IPS-NIHi7 (cell line): Measurements from ENCODE around the gene CNGB1.
"Not testable (repeated sequence)": the region's sequence is repeated elsewhere in the genome, so short reads cannot be mapped to it uniquely, and the experiment has no call there.

Experiments
- DNase-seq: peaks from one replicate; pipeline ENCODE4 v3.0.0; 2012; ENCODE audit warnings: mixed read lengths; ENCODE audit errors: extremely low spot score

The CNGB1 gene

DNA sequence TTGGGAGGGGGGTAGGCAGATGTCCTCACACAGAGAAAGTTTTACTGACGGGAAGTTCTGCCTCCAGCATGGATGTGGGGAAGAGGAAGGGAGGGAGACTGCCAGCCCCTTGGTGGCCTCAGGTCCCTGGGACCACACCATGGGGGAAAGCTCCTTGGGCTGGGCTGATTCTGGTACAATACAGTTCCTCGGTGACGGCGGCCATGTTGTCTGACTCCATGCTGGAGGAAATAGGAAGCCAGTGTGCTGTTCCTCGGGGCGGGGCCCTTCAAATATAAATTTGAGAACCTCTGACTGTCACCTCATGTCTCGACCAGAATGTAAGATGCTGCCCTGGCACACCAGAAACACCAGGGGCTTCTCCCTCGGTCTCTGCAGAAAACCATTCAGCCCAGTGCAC, 66.8 kb downstream of the CNGB1 start:
- DNase-seq = no peak

DNA sequence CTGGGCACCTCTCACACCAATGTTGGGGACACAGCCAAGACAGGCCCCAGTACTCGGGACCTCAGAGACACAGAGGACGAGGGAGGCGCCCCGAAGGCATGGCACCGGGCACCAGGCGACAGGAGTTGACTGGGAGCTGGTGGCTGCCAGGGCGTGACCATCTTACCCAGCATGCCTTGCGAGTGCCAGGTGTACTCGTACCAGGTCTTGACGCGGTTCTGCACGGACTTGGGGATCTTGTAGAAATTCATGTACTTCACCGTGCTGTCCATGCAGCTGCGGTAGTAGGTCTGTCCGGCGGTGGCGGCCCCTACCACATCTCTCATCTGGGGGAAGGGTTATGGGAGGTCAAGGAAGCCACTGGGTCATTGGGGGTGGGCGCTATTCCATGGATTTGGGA, 67.3 kb downstream of the CNGB1 start:
- no peak for DNase-seq

DNA sequence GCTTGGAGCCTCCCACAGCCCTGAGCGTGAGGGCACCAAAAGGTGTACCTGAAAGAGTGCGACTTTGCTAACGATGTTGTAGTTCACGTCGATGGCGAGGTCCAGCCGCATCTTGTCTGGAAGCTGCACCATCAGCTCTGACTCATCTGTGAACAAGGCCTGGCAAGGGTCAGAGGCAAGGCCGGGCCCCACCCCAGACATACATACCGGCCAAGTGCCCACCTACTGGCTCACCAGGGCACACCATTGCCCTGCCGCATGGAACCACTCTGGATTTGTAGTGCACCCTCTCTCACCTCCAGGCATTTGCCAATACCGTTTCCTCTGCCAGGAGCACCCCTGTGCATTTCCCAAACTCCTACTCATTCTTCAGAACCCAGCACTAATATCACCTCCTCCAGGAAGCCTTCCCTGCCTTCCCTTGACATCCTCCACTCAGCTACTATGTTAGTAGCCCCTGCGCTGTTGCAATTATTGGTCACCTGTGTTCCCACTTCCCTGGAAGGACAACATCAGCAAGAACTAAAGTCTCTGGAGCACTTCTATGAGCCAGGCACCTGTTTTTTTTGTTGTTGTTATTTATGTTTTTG, 69.4 kb downstream of the CNGB1 start:
- no peak for DNase-seq

DNA sequence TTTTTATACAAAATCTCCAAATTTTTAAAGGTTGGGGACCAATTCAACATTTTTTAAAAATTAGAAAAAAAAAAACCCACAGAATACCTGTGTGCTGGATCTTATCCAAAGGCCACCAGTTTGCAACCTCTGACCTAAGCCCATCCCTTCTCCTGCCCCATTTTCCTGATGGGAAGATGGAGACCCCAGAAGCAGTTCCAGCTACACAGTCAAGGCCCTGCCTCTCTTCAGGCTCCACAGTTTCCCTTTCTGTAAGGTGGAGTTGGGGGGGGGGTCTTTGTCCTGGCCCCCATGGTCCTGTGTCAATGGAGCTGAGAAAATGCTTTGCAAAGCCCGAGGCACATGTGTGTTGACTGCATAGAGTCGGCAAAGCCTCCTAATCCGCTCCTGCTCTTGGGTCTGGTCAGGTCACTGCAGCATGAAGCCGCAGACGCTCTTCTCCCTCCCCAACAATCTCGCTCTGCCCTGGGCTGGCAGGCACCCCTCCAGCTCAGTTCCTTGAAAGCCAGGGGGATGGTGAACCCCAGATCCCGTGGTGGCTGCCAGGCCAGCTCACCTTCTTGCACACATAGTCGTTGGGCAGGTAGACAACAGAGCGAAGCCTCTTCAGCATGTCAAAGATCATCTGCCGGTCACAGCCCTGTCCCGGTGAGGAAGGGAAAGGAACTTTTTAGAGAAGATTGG, 70.0 kb downstream of the CNGB1 start:
- DNase-seq = no peak

DNA sequence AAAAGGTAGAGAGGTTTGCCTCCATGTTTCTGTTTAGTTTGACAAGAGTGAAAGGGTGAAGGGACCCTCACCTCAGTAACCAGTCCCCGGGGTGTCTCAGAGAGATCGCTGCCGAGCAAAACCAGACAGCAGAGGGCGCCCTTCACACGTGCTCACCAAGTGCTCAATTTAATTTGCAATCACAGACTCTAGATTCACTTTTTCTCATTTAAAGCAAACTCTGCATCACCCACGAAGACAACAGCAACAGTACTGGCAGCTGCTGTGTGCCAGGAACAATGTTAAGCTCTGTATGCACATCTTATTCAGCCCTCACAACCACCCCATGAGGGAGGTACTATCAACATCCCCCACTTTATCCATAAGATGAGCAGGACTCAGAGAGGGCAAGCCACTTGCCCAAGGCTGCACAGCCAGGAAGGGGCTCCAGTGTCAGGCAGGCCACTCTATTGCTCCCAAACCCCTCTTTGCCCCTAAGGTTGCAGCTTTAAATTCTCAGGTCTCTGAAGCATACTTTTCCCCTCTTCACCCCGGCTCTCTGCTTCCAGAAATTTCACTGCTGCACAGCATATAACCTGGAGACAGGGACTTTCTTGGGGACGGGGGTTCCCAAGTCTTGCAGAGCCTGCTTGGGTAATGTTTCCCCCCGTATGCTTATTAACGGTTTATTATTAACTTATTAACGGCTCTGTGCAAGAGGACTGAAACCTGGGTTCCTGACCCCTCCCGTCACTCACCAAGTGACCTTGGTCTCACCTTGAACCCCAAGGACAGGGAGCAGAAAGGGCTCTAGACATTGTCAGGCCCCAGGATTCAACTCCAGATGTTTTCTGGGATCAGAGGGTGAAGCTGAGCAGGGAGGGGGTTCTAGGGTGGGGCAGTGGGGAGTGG, 70.9 kb downstream of the CNGB1 start:
- DNase-seq = peak; percentile 79

DNA sequence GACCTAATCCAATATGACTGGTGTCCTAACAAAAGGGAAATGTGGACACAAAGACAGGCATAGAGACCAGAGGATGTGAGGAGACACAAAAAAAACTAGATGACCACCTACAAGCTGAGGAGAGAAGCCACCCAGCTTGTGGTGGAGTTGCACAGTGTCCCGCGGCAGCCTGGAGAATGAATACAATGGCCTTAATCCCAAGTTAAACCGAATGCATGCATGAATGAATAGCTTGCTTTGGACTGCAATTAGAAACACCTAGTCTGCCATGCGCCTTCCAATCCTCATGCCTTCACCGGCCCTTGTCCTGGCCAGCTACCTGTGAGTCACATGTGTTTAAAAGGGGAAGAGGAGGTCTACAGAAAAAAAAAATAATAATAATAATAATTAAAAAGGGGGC, 72.0 kb downstream of the CNGB1 start:
- no peak for DNase-seq

DNA sequence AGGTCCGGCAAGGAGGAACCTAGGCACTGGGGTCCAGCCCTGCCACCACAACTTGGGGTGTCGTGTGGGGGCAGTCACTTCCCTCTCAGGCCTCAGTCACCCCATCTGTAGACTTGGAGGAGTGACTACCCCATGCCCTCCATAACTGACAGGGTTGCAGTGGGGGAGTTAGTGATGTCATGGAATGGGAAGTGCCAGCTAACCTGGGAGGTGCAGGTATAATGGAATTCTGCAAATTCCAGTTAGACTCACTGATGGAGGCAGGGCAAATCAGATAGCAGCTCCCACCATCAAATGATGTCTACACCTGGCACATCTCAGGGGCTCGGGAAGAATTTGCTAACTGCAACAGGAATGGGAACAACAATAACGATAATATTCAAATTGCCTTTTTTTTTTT, 72.9 kb downstream of the CNGB1 start:
- no peak for DNase-seq

DNA sequence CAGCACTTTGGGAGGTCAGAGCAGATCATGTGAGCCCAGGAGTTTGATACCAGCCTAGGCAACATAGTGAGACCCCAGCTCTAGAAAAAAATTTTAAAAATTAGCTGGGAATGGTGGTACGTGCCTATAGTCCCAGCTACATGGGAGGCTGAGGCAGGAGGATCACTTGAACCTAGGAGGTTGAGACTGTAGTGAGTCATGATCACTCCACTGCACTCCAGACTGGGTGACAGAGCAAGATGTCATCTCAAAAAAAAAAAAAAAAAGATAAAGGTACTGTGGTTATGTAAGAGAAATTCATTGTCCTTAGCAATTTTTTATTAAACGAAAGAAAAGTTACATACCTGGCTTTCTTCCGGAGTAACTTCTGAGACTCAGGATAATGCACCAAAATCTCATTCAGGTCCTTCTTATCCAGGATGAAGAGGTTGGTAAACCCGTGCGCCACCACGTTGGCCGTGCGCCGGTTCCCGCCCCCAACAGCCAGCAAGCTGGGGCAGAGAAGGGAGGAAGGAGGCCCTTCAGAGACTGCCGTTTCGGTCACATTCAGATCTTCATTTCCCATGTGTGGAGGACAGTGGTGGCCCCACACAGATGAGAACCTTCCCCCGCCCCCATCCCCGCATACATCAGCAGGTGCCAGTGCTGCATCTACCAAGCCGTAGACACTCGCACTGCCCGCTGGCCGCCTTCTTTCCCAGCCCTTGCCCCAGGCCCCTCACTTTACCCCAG, 73.7 kb downstream of the CNGB1 start:
- no peak for DNase-seq

DNA sequence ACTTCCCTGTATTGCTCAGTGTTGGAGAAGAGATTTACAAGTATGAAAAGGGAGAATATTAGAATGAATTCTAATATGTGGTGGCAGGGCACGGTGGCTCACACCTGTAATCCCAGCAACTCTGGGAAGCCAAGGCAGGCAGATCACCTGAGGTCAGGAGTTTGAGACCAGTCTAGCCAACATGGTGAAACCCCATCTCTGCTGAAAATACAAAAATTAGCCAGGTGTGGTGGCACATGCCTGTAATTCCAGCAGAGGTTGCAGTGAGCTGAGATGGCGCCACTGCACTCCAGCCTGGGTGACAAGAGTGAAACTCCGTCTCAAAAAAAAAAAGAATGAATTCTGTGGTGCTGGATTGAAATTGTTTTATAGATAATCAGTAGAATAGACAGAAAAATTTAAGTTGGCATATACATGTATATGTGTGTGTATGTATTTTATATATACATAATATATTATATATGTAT, 75.8 kb downstream of the CNGB1 start:
- not testable (repeated sequence) for DNase-seq

DNA sequence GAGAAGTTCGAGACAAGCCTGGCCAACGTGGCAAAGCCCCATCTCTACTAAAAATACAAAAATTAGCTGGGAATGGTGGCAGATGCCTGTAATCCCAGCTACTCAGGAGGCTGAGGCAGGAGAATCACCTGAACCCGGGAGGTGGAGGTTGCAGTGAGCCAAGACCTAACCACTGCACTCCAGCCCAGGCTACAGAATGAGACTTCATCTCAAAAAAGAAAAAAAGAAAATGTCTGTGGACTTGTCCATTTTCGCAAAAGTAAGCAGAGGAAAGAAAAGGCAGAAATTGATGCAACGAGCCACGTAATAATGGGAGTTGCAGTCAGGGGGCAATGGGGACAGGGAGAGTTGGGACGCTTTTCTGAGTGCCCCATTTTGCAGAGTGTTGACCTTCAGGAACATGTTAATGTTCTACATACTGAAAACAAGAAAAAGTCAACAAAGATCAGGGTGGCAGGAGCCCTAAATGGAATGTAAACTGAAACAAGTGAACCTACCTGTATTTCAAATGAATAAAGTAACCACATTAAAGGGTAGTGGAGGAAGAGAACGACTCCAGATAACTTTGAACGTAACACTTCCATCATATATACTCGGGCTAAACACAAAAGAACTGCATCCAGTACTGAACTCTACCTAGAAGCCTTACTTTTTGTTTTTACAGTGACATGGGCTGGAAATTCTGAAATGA, 76.4 kb downstream of the CNGB1 start:
- no peak for DNase-seq

DNA sequence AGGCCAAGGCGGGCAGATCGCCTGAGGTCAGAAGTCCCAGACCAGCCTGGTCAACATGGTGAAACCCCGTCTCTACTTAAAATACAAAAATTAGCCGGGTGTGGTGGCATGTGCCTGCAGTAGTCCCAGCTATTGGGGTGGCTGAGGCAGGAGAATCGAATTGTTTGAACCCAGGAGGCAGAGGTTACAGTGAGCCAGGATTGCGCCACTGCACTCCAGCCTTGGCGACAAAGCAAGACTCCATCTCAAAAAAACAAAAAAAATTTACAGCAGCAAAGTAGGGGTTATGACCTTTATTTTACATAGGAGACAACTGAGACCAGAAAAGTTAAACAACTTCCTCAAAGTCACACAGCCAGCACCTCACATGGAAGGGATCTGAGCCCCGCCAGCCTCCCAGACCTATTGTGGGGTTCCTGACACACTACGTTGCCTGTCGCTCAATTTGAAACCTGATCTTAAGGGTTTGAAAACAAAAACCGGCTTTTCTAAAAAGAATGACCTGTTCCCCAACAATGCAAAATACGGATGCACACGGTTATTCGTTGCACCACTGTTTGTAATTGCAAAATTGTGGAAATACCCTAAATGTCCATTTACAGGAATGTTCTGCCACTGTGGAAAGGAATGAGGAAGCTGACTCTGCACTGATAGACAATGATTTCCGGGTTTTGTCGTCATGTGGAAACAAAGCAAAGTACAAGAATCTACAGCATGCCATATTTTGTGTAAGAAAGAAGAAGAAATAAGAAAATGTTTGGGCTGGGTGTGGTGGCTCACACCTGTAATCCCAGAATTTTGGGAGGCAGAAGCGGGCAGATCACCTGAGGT, 77.2 kb downstream of the CNGB1 start:
- DNase-seq = no peak

DNA sequence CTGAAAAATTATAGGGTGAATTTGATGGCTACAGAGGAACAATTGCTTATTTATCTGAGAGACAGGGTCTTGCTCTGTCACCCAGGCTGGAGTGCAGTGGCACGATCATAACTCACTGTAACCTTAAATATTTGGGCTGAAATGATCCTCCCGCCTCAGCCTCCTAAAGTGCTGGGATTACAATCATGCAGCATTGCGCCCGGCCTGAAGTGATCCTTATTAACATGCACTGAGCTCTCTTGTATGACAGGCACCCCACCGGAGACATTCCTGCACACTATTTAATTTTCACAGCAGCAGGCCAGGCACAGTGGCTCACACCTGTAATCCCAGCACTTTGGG, 77.7 kb downstream of the CNGB1 start:
- no peak for DNase-seq

DNA sequence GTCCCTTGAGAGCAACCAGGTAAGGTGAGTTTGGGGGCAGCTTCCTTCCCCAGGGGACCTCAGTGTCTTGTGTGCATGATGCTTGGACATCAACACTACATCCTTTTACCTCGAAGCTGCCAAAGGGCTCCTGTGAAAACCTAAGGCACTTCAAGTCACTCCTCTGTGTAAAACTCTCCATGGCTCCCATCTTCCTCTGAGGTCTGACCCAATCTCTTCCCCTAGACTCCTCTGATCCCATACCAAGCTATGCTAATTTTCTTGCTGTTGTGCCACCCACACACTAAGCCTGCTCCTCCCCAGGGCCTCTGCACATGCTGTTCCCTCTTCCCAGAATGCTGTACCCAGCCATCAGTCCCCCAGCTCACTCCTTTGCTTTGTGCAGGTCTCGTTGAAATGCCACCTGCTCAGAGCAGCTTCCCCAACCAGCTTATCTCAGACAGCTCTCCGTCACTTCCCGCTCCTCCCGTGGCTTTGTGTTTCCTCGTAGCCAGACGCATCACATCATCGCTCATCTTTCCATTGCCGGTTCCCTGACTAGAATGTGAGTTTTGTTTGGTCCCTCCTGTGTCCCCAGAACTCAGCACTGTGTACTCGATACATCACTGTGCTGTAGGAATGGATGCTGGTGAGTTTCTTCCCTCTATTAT, 78.4 kb downstream of the CNGB1 start:
- no peak for DNase-seq

DNA sequence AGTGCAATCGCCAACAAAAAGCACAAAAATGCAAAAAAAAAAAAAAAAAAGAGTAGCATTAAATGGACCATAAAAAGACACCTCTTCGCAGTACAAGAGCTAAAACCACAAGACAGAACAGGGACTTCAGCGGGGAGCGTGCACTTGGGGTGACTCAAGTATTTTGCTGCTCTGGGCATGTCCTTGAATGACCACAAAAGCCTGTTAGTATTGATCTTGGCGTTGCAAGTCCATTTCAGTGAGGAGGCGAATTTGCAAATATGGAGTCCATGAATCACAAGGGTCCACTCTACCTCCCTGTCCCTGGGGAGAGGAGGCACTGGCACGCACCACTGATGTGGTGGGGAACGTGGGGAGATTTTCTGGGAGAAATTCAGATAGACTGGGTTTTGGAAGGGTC, 78.9 kb downstream of the CNGB1 start:
- DNase-seq = no peak

DNA sequence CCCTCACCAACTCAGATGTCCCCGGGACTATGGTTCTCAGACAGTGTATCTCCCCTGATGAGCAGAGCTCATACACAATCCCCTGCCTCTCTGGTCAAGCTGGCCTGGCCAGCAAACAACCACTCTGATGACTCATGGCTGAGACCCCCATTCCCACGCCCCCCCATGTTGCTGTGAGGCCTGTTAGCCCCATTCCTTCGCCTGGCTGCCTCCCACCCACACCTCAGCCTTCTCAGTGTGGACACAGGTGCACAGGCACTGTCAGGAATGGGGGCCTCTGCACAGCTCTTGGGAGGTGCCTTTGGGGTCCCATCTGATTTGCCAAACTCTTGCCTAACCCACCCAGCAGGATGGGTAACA, 80.2 kb downstream of the CNGB1 start:
- no peak for DNase-seq

DNA sequence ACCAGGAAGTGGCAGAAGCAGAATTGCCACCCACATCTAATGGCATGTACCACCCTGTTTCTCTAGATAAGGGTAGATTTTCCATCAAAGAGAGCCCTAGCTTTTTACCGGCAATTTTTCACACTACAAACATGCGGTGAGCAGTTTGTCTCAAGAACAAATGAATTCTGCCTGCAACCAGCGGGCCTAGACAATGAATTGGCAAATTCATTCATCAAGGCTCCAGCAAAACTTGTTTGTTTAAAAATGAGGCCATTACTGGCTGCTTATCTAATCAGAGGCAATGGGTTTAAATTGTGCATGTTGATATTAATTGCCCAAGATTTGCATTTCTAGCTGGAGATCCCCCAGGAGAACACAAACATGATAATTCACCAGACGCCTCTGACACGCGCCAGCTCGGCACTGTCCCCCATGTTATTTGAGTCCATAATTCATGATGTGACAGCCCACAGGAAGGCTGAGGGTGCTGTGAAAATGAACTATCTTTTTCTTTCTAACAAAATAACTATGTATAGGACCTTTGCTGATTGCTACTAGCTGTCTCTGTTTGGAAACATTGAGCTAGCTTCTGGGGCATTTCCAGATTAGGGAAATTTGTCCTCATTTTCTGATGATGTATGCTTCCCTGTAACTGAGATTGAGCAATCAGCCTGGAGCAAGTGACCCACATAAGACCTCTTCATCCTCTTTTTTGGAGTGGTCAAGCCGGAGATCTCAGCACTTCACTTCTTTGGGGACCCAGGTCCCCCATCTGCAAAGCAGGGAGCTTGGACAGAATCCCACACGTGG, 80.8 kb downstream of the CNGB1 start:
- no peak for DNase-seq

DNA sequence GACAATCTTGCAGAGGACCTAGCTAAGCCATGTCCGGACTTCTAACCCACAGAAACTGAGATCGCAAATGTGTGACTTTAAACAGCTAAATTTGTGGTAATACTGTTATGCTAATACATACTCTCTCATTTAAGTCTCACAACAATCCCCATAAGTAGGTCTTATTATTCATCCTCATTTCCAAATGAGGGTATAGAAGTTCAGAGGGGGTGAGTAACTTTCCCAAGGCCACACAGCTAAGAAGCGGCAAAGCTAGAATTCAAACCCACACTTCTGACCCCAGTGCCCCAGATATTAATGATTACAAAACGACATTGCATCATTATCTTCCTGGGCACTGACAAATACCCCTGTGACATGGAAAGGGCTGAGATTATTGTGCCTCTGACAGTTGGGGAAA, 81.4 kb downstream of the CNGB1 start:
- DNase-seq = no peak

DNA sequence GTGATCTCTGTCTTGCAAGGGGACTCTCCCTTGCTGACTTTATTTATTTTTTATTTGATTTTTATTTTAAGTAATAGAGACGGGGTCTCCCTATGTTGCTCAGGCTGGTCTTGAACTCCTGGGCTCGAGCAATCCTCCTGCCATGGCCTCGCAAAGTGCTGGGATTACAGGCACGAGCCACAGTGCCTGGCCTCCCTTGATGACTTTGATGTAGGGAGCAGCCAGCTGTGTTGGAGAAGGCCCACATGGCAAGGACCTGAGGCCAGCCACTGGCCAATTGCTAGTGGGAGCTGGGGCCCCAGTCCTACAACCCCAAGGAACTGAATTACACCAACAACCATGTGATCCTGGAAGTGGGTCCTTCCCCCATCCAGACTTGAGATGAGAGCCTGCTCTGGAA, 81.8 kb downstream of the CNGB1 start:
- DNase-seq = no peak

DNA sequence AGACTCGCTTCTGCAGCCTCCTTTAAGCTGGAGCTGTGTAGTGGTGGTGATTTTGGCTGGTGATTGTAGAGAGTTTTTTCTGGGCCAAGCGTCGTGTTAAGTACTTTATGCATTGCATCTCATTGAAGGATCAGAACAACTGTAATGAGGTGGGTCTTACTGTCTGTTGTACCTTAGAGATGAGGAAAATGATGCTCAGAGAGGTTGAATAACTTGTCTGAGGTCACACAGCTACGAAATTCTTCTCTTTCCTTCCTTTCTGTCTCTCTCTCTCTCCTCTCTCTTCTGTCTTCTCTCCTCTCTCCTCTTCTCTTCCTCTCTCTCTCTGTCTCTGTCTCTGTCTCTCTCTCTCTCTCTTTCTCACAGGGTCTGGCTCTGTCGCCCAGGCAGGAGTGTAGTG, 82.8 kb downstream of the CNGB1 start:
- no peak for DNase-seq

DNA sequence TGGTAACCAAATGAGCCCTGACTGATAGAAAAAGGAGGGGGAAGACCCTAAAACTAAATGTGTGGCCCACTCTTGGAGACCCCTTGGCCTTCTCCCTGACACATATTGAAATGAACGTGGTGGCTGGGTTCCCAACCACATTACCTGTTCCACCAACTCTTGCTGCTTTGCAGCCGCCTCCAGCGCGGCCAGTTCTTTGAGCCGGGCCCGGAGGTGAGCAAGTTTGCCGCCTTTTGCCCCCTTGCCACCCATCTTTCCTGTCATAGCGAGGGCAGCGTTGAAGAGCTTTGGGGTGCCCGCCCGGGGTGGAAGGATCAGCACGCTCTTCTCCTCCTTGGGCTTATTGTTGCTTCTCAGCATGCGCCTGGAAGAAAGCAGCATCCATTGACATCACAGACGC, 83.2 kb downstream of the CNGB1 start:
- DNase-seq = no peak
